ENCODE results near the gene PRPF6. TPM values are rescaled to one million over a fixed set of nuclear protein-coding genes. Genes with fewer than 3 reads are reported as not detected.

PRPF6 gene
- polyA plus RNA-seq, 3 donors, result 29.1 to 47.7 (median 34.5) TPM

- WGBS (ENCODE audit: insufficient coverage), result under 1% methylated on average over 39 of the region's 52 CpGs
- H3K4me3 Mint-ChIP-seq, result peak overlapping the region; percentile 79 to 83
- peaks cover 0 to 2% (median 0%) of the 10 kb centered on the region in 7 donors for H3K9me3 Mint-ChIP-seq
- peak overlapping the region; percentile 21 to 83 (median 67) for H3K4me3 ChIP-seq (replicated peaks in 1 of 3; ENCODE audit: low read depth in 2 of 3, low read length in 3 of 3)
- peak in 2 of 3 donors; percentile 45 to 63 for DNase-seq
- H3K36me3 ChIP-seq (replicated peaks in 1 of 2; ENCODE audit: control insufficient read depth in 1 of 2, insufficient read depth in 2 of 2, low read length in 2 of 2), result peaks cover 7 to 12% of the 10 kb centered on the region in 2 donors
- peak overlapping the region; percentile 92 for H2AFZ ChIP-seq (ENCODE audit: insufficient read depth, low read depth, low read length, poor library complexity, severe bottlenecking)
- peaks cover 20% of the 10 kb centered on the region for H3K79me2 ChIP-seq (ENCODE audit: insufficient read depth, low read length)
- no peak overlapping the region for H3K27ac ChIP-seq (ENCODE audit: low read depth in 1 of 2, low read length in 2 of 2)
- peaks cover 0 to 5% of the 10 kb centered on the region in 2 donors for H3K27me3 ChIP-seq (ENCODE audit: control insufficient read depth in 2 of 2, insufficient read depth in 2 of 2, low read length in 2 of 2)
- peaks cover 4 to 11% (median 10%) of the 10 kb centered on the region in 3 donors for H3K27me3 Mint-ChIP-seq (ENCODE audit: low read depth in 3 of 3)
- peak overlapping the region; percentile 99 for H3K4me2 ChIP-seq (replicated peaks; ENCODE audit: extremely low read depth, low read length, poor library complexity, severe bottlenecking)
- H3K9ac ChIP-seq (ENCODE audit: insufficient read depth, low read length, poor library complexity, severe bottlenecking), result peak overlapping the region; percentile 49
- peaks cover 34 to 57% of the 10 kb centered on the region in 2 donors for H3K4me1 ChIP-seq (ENCODE audit: control insufficient read depth in 1 of 2, insufficient read depth in 2 of 2, low read length in 2 of 2)
- peaks cover 10 to 13% of the 10 kb centered on the region in 2 donors for H3K36me3 Mint-ChIP-seq
- H4K20me1 ChIP-seq (ENCODE audit: insufficient read depth, low read length), result no peaks in the 10 kb centered on the region
- intact Hi-C loops (cut with micrococcal nuclease), result no loop called here
- peaks cover 47% of the 10 kb centered on the region for H3K4me1 Mint-ChIP-seq
- no peaks in the 10 kb centered on the region for H3K9me3 ChIP-seq (replicated peaks in 1 of 2; ENCODE audit: control insufficient read depth in 1 of 2, insufficient read depth in 1 of 2, low read length in 2 of 2)
- no peak for TF ChIP-seq CTCF (IDR thresholded peaks at IDR 0.05)
- H3K27ac Mint-ChIP-seq, result no peak overlapping the region
These were observed 2.4 kb upstream of the PRPF6 start for GRCh38 chr20:63978319-63979228.

- no peak overlapping the region for H3K27ac ChIP-seq (ENCODE audit: low read depth in 1 of 2, low read length in 2 of 2)
- WGBS (ENCODE audit: insufficient coverage), result under 1% methylated on average over 47 of the region's 47 CpGs
- H3K27me3 Mint-ChIP-seq (ENCODE audit: low read depth in 3 of 3), result peaks cover 4 to 11% (median 10%) of the 10 kb centered on the region in 3 donors
- H4K20me1 ChIP-seq (ENCODE audit: insufficient read depth, low read length), result no peaks in the 10 kb centered on the region
- no peak for TF ChIP-seq CTCF (IDR thresholded peaks at IDR 0.05)
- peak overlapping the region; percentile 99 for H3K4me2 ChIP-seq (replicated peaks; ENCODE audit: extremely low read depth, low read length, poor library complexity, severe bottlenecking)
- H3K9ac ChIP-seq (ENCODE audit: insufficient read depth, low read length, poor library complexity, severe bottlenecking), result peak overlapping the region; percentile 49
- peaks cover 32 to 50% of the 10 kb centered on the region in 2 donors for H3K4me1 ChIP-seq (ENCODE audit: control insufficient read depth in 1 of 2, insufficient read depth in 2 of 2, low read length in 2 of 2)
- peaks cover 41% of the 10 kb centered on the region for H3K4me1 Mint-ChIP-seq
- peaks cover 16 to 17% of the 10 kb centered on the region in 2 donors for H3K36me3 Mint-ChIP-seq
- H3K4me3 ChIP-seq (replicated peaks in 1 of 3; ENCODE audit: low read depth in 2 of 3, low read length in 3 of 3), result peak overlapping the region; percentile 21 to 83 (median 67)
- H3K79me2 ChIP-seq (ENCODE audit: insufficient read depth, low read length), result peaks cover 20% of the 10 kb centered on the region
- intact Hi-C loops (cut with micrococcal nuclease), result no loop called here
- peaks cover 10 to 18% of the 10 kb centered on the region in 2 donors for H3K36me3 ChIP-seq (replicated peaks in 1 of 2; ENCODE audit: control insufficient read depth in 1 of 2, insufficient read depth in 2 of 2, low read length in 2 of 2)
- H3K9me3 Mint-ChIP-seq, result peaks cover 0 to 2% (median 0%) of the 10 kb centered on the region in 7 donors
- no peak overlapping the region for H3K27ac Mint-ChIP-seq
- DNase-seq, result no peak
- peak overlapping the region; percentile 92 for H2AFZ ChIP-seq (ENCODE audit: insufficient read depth, low read depth, low read length, poor library complexity, severe bottlenecking)
- H3K9me3 ChIP-seq (replicated peaks in 1 of 2; ENCODE audit: control insufficient read depth in 1 of 2, insufficient read depth in 1 of 2, low read length in 2 of 2), result no peaks in the 10 kb centered on the region
- peaks cover 0 to 5% of the 10 kb centered on the region in 2 donors for H3K27me3 ChIP-seq (ENCODE audit: control insufficient read depth in 2 of 2, insufficient read depth in 2 of 2, low read length in 2 of 2)
- peak overlapping the region; percentile 79 to 83 for H3K4me3 Mint-ChIP-seq
These were observed 1.7 kb upstream of the PRPF6 start for GRCh38 chr20:63979229-63979556.

Data from CD14-positive monocyte (primary cell).